Stimulated activated CD8-positive, alpha-beta memory T cell treated with anti-CD3 and anti-CD28 coated beads, Interleukin-7, amount 100 ng/mL, for 24 hours (primary cell): ENCODE results near the gene ZNF148.

Experiments used
- DNase-seq: peaks from one replicate; pipeline ENCODE4 v3.0.0-alpha.2; 2020; ENCODE audit warnings: low read depth

The ZNF148 gene

DNA sequence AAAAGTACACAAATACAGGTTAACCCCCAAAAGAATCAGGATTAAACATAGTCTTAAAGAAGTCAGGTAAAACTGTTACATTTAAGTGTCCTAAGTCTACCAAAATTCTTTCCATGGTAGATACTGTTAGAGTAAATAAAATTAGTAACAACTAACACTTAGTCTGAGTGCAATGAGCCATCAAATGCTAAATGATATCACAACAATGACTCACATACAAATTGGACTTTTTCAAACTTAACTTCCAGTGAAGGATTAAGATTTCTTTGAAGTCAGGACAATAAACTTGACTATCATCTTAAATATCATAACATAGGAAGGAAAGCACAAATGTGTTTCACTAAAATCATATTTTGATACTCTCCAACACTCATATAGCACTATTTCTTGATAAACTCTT lies 43.9 kb downstream of the ZNF148 start:
- DNase-seq = no peak

DNA sequence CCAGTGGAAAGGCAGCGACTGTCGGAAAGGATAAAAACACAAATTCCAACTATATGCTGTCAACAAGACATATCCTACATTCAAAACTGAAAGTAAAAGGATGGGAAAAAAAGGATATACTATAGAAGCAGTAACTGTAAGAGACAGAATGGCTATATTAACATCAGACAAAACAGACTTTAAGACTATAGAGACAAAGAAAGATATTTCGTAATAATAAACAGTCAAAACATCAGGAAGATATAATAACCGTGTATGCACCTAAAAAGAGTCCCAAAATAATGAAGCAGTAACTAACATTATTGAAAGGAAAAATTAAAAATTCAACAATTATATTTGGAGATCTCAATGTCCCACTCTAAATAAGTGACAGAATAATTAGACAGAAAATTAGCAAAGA lies 48.2 kb downstream of the ZNF148 start:
- no peak for DNase-seq

DNA sequence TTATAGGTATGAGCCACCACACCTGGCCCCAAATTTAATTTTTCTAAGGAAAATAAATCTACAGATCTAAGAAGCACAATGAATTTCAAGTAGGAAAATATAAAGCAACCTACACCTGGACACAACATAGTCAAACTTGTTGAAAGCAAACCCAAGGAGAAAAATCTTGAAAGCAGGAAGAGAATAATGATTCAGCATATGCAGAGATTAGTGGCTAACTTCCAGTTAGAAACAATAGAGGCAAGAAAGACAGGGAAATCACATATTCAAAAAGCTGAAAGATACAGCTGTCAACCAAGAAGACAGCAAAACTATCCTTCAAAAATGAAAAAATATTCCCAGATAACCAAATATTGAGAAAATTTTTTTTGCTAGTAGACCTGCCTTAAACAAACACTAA lies 49.4 kb downstream of the ZNF148 start:
- no peak for DNase-seq

DNA sequence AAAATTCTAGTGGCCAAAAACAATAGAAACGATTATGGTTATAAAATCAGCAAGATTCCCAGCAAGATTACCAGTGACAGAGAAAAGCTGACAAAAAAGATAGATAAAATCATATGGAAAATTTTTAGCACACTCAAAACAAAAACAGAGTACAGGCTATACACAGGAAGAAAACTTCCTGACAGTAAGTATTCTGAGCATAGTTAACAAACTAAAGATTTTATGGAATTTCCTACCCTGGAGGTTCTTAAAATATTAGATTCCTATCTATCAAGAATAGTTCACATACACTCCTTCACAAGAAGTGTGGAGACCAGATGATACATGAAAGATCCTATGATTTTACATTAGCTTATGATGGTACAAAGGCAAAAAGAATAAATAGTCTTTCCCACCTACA lies 50.8 kb downstream of the ZNF148 start:
- DNase-seq = no peak

DNA sequence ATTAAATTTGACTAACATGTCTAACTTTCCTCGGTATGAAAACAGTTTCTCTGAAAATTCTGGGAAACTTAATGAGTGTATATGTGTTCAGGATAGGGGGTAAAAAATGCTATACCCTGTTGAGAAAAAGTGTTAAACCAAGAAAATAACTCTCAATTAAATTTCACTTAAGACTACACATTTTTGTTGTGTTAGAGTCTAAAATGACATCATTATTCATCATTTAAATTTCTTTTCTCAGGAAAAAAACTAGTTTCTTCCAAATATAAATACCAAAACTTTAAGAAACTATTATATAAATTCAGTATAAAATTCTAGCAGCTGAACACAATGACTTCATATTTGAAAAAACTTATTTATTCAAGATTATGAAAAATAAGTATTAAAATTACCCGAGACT lies 52.2 kb downstream of the ZNF148 start:
- no peak for DNase-seq

DNA sequence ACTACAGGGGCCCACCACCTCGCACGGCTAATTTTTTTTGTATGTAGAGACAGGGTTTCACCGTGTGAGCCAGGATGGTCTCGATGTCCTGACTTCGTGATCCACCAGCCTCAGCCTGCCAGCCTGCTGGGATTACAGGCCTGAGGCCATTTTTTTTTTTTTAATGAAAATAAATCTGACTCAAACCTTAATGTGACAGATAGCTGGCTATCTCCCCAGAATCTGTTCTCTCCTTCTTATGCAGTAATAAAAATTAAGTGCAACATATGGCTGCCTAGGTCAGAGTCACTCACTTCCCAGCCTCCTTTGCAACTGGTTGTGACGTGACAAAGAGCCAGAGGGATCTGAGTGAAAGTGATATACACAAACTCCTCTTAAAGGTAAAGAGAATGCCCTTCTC lies 53.0 kb downstream of the ZNF148 start:
- no peak for DNase-seq

DNA sequence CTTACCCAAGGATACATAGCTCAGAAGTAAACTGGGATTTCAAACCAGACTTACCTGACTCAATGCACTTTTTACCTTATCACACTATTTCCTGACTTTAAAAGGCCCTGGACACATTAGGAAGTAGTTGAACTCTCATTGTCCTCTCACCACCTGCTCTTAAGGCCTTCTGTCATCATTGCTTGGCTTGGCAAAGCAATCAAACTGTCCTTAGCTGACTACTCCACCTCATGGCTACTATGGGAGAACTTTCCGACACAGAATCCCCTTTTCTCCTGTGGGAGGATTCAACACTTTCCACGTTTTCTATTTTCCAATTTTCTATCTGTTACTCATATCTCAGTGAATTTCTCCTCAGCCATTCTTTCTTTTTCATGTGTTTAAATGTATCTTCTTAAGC lies 55.4 kb downstream of the ZNF148 start:
- DNase-seq = no peak

DNA sequence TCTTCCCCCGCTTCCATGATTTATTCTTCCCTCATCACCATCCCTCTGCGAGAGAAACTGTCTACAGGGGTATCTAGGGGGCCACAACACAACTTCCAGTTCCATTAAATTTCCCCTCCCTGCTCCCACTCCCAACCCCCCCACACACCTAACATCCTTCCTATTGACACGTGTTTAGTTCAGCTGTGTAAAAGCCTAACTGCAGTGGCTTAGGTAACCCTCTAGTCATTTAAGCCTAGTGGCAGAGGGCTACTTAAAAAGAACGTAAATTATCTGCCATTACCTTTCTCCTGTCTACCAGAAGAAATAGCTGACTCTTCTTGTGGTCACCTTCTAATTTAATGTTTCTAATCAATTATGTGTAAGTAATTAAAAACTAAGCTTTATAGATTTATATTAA lies 56.3 kb downstream of the ZNF148 start:
- no peak for DNase-seq

DNA sequence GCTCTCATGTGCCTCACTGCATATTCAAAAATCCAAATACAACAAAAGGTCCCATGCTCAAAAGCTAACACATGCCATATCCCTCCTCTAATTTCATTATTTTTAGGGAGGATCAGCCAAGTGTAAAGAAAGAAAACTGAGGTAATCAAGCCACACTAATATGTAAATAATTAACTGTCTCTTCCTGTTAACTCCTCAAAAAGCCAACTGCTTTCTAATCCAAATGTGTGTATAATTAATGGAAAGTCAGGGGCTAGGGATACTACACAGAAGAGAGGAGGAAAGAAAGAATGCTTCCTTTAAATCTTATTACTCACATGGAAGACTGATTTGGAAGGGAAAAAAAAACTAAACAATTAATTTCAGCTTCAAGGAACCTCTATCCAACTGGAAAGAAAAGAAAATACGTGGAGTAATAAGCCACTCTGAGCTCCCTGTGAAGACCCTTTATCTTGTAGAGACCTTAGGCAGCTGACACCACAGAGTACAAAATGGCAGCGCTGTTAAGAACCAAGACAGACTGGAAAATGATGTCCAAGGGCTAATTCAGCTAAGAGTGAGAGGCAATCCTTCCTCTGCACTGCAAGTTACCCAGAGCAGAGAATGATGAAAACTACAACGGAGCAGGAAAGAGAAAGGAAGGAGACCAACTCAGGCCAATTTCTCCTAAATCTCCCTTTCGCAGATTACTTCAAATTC lies 56.8 kb downstream of the ZNF148 start:
- no peak for DNase-seq

DNA sequence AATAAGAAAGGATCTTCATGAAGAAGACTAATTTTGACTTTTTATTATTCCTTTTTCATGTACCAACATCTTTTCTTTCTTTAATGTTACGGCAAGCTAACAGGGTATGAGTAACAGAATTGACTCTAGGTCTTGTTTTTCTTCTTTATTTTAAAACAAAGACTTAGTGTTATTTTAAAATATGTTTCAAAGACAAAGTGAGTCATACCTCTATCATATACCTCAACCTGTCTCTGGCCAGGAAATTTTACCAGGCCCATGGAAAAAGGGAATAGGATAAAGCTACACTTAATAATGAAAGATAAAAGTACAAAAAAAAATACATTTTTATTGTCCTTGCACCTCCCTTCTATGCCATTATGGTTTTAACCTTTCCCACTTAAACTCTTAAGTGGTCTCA lies 57.4 kb downstream of the ZNF148 start:
- DNase-seq = no peak

DNA sequence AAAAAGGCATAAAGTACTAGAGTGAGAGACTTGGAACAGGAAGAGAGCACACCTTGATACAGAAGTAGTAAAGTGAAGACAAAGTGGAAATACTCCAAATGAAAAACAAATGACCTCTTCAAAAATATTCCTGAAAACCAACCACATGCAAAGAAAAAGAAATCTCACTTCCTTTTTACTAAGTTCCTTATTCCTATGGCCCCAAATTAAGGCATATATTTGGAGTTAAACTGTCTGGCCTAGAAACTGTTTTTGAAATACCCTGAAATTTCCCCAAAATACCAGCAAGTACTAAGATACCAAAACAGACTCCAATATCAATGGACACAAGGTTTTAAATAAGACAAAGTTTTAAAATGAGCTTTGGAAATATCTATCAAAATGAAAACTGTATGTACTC lies 58.2 kb downstream of the ZNF148 start:
- no peak for DNase-seq

DNA sequence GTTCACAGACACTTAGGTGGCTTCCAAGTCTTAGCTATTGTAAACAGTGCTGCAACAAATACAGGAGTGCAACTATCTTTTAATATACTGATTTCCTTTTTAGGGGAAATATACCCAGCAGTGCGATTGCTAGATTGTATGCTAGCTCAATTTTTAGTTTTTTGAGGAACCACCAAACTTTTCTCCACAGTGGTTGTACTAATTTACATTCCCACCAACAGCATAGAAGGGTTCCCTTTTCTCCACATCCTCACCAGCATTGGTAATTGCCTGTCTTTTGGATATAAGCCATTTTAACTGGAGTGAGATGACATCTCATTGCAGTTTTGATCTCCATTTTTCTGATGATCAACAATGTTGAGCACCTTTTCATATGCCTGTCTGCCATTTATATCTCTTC lies 58.9 kb downstream of the ZNF148 start:
- DNase-seq = no peak

DNA sequence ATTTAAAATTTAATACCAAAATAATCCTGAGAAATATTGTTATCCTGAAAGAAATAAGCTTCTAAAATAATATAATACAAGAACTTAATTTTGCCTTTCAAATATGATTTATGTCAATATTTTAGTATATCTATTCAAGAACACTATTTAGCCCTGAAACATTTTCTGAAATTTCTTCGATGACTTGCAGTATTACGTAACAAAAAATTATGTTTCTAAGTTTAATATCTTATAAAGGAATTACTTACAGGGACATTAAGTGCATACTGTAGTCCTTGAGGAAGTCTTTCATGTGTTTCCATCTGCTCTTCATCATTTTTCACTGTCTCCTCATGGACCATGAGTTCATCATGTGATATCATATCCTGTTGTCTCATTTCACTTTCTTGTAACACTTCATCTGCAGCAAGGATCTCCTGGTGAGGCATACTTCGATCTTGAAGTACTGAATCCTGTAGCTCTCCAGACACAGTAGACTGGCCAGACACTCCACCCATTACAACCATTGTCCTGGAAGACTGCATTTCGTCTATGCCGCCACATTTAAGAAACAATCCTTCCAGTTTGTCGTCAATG lies 62.0 kb downstream of the ZNF148 start:
- DNase-seq = no peak

DNA sequence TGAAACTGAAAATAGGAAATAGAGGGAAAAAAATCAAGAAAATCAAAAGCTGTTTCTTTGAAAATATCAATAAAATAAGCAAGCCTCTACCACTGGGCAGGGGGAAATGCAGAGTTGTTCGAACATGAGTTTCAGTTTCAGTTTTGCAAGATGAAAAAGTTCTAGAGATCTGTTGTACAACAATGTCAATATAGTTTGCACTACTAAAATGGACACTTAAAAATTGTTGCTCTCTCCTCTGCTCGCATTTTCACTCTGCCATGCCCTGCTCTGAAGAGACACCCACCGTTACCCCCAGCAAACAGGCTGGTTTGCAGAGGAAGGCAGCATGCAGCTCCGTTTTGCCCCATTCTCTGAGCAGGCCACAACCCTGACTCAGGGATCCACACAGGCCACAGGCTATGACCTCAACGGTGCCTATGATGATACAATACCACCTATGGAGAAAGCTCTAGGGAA lies 64.5 kb downstream of the ZNF148 start:
- peak; percentile 14 for DNase-seq

DNA sequence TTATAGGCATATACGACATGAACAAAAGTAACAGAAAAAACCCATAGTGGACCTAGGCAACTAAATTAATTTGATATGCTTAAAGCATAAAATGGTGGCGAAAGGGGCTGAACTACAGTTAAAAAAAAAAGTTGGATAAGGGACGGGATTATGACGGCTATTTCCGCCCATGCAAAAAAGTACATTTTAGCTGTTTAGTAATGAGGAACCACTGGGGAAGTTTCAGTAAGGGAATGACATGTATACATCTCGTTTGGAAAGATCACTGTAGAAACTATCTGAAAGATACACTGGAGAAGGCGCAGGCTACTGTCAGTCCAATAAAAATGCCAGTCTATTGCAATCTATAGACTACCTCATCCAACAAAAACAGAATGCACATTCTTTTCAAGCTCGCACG lies 65.6 kb downstream of the ZNF148 start:
- DNase-seq = no peak

DNA sequence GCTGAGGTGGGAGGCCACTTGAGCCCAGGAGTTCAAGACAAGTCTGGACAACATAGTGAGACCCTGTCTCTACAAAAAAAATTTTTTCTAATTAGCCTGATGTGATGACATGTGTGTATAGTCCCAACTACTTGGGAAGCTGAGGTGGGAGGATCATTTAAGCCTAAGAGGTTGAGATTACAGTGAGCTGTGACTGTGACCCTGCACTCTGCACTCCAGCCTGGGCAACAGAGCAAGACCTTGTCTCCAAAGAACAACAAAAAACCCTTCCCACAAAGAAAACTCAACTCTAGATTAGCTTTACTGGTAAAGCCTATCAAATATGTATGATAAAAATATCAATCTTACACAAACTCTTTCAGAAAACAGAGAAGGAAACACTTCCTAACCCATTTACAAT lies 68.5 kb downstream of the ZNF148 start:
- DNase-seq = no peak

DNA sequence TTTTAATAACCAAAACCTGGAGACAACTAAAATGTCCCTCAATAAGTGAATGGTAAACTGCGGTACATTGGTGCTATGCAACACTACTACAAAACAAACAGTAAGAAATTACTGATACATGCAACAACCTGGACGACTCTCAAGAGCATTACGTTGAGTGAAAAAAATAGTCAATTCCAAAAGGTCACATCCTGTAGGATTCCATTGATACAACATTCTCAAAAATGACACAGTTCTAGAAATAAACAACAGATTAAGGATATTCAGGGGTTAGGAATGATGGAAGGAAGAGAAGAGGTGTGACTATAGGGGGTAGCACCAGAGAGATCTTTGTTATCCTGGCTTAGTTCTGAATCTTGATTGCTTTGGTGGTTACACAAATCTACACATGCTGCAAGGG lies 72.2 kb downstream of the ZNF148 start:
- DNase-seq = no peak

DNA sequence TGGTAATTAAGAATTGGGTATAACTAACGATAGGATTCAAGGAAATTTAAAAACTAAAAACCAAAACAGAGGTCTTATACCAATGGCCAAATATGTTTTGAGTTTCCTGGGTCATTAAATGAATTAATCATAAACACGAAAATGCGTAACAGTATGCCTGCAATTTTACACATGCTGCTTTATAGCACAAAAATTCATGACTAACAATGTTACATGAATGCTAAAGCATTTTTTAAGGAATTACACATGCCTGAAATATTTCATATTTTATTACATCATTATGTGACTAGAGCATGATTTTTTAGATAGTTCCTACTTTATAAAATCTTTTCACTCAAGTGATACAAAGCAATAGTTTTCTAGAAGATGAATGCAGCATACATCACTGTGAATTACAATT lies 74.7 kb downstream of the ZNF148 start:
- no peak for DNase-seq

DNA sequence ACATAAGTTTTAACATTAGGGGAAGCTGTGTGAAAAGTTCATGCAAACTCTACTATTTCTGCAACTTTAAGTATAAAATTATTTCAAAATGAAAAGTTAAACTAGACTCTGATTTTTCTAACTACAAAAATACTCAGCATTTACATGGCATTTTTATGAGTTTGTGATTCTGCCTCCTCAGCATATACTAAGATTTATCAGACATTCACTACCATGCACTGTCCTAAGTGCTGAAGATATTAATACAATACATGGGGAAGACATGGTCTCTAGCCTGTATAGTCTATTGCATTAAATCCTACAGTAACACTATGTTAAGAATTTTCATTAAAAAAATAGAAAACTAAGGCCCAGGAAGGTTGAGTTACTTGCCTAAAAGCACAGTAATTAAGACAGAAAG lies 80.7 kb downstream of the ZNF148 start:
- DNase-seq = no peak

DNA sequence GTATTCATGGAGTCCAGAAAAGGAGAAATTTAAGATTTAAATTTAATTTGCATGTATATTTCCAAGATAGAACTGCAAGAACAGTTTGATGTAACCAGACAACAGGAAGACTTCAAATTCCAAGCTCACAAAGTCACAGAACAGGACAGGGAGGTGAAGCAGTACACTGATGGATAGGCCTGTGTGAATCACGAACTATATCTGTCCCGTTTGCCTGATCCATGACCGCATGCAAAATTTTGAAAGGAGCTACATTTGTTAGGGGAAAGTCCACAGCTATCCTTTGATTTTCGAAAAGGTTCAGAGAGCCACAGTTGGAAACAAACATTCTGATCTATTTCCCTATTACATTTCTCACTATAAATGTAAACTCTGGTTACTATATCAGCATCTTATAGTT lies 83.1 kb downstream of the ZNF148 start:
- DNase-seq = no peak

DNA sequence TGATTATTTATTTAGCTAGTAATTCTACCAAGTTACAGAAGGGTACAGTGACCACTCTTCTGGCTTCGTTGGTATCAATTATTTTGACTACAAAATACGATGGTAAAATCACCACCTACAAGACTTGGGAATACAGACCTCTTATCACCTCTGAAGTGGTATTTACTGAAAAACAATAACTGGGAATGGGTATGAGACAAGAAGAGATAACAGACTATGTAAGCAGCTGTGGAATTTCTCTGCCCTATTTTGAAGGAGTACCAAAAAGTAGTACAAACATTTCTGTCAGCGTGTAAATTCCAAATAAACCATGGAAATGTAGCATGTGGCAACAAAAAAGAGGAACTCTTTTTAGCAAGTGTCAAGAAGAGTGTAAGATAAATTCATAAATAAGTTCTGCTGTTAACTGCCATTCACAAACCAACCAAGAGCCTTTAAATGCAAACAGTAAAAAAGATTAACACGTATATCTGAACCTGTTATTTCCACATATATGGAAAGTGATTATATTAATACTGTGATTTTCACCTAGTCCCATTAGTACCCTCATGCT lies 85.6 kb downstream of the ZNF148 start:
- no peak for DNase-seq

DNA sequence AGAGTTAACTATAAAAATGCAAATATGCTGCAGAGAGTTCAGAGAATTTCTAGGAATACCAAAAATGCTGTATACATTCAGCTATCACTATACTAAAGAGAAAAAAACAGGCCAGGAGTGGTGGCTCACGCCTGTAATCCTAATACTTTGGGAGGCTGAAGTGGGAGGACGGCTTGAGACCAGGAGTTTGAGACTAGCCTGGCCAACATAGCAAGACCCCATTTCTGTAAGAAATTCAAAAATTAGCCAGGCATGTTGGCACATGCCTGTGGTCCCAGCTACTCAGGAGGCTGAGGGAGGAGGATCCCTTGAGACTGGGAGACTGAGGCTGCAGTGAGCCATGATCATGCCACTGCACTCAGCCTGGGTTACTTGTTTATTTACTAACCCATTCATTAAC lies 87.9 kb downstream of the ZNF148 start:
- no peak for DNase-seq

DNA sequence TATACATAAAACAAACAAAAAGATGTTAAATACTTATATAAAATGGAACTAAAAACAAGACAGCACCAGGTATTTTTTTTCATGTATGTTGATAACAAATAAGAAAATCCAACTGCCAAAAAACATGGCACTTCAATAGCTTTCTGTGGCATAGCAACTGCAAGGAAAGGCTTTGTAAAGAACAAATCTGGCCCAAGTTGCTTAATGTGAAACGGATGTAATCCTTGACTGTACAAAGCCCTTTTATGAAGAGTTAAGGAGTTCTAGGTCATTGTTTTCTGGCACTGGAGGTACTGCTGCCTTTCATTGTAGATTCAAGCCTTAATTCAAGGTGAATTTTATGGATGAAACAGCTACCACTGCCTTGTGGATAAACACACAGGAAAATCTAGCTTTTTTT lies 93.7 kb downstream of the ZNF148 start:
- DNase-seq = no peak
